ENCODE data around the gene TP53TG5. TPM values are rescaled to one million over a fixed set of nuclear protein-coding genes. Genes with fewer than 3 reads are reported as not detected.

Gene TP53TG5
- total and polyA plus RNA-seq, 4 donors = 0.03 to 0.28 TPM; not detected in 2

Small RNA genes within 50 kb of the gene (small RNA-seq; reads per million reads assigned to genes)
- not detected for gene MIR6812 (ENCODE audit: low replicate concordance)

Other genes starting within 250 kb of the TP53TG5 start
- 10 to 100 TPM; 44.9 to 90.4 TPM for gene PI3, start 203.4 kb downstream of the TP53TG5 start, total RNA-seq
- 100 to 1,000 TPM in 1 of 2 donors, 10 to 100 TPM in 1; 28.0 to 416 TPM for gene PI3, start 203.4 kb downstream of the TP53TG5 start, polyA plus RNA-seq
- gene SEMG1, start 171.3 kb downstream of the TP53TG5 start, total RNA-seq = under 1 TPM in 1 of 2 donors, not detected in 1; 0.14 TPM
- not detected for gene SEMG1, start 171.3 kb downstream of the TP53TG5 start, polyA plus RNA-seq
- not detected for gene SEMG2, start 157.0 kb downstream of the TP53TG5 start, total RNA-seq
- gene SEMG2, start 157.0 kb downstream of the TP53TG5 start, polyA plus RNA-seq = not detected
- gene SLPI, start 123.8 kb downstream of the TP53TG5 start, total RNA-seq = 1,000 to 10,000 TPM in 1 of 2 donors, 100 to 1,000 TPM in 1; 451 to 1,312 TPM
- 1,000 to 10,000 TPM; 2,300 to 8,409 TPM for gene SLPI, start 123.8 kb downstream of the TP53TG5 start, polyA plus RNA-seq
- gene RBPJL, start 71.5 kb downstream of the TP53TG5 start, total RNA-seq = under 1 TPM in 1 of 2 donors, not detected in 1; 0.12 TPM
- not detected for gene RBPJL, start 71.5 kb downstream of the TP53TG5 start, polyA plus RNA-seq
- gene MATN4, start 70.0 kb downstream of the TP53TG5 start, total RNA-seq = under 1 TPM; 0.46 to 0.49 TPM
- gene MATN4, start 70.0 kb downstream of the TP53TG5 start, polyA plus RNA-seq = under 1 TPM; 0.14 to 0.24 TPM
- 100 to 1,000 TPM; 250 to 313 TPM for gene SDC4, start 29.9 kb downstream of the TP53TG5 start, total RNA-seq
- 100 to 1,000 TPM; 239 to 258 TPM for gene SDC4, start 29.9 kb downstream of the TP53TG5 start, polyA plus RNA-seq
- 10 to 100 TPM; 21.3 to 45.5 TPM for gene SYS1, start 15.2 kb downstream of the TP53TG5 start, total RNA-seq
- 10 to 100 TPM; 24.9 to 57.5 TPM for gene SYS1, start 15.2 kb downstream of the TP53TG5 start, polyA plus RNA-seq
- 10 to 100 TPM; 11.7 to 61.1 TPM for gene DBNDD2, start 30.0 kb upstream of the TP53TG5 start, total RNA-seq
- 10 to 100 TPM; 54.6 to 75.4 TPM for gene DBNDD2, start 30.0 kb upstream of the TP53TG5 start, polyA plus RNA-seq
- gene PIGT, start 37.8 kb upstream of the TP53TG5 start, total RNA-seq = 100 to 1,000 TPM in 1 of 2 donors, 10 to 100 TPM in 1; 33.6 to 107 TPM
- 10 to 100 TPM; 71.6 to 73.0 TPM for gene PIGT, start 37.8 kb upstream of the TP53TG5 start, polyA plus RNA-seq
- gene WFDC2, start 91.4 kb upstream of the TP53TG5 start, total RNA-seq = 100 to 1,000 TPM in 1 of 2 donors, 10 to 100 TPM in 1; 62.8 to 499 TPM
- 1,000 to 10,000 TPM in 1 of 2 donors, 100 to 1,000 TPM in 1; 547 to 1,020 TPM for gene WFDC2, start 91.4 kb upstream of the TP53TG5 start, polyA plus RNA-seq
- not detected for gene SPINT3, start 137.3 kb upstream of the TP53TG5 start, total RNA-seq
- under 1 TPM in 1 of 2 donors, not detected in 1; 0.18 TPM for gene SPINT3, start 137.3 kb upstream of the TP53TG5 start, polyA plus RNA-seq
- gene WFDC6, start 161.2 kb upstream of the TP53TG5 start, total RNA-seq = 1 to 10 TPM in 1 of 2 donors, not detected in 1; 2.3 TPM
- gene WFDC6, start 161.2 kb upstream of the TP53TG5 start, polyA plus RNA-seq = 1 to 10 TPM in 1 of 2 donors, under 1 TPM in 1; 0.24 to 1.0 TPM
- gene EPPIN, start 169.1 kb upstream of the TP53TG5 start, total RNA-seq = 1 to 10 TPM in 1 of 2 donors, under 1 TPM in 1; 0.09 to 1.3 TPM
- gene EPPIN, start 169.1 kb upstream of the TP53TG5 start, polyA plus RNA-seq = under 1 TPM; 0.13 to 0.53 TPM
- under 1 TPM in 1 of 2 donors, not detected in 1; 0.26 TPM for gene WFDC8, start 201.0 kb upstream of the TP53TG5 start, total RNA-seq
- not detected for gene WFDC8, start 201.0 kb upstream of the TP53TG5 start, polyA plus RNA-seq

Measured in lung (tissue), 5 donors.